Measurements from ENCODE around the gene CCR2.

CCR2 gene

DNA sequence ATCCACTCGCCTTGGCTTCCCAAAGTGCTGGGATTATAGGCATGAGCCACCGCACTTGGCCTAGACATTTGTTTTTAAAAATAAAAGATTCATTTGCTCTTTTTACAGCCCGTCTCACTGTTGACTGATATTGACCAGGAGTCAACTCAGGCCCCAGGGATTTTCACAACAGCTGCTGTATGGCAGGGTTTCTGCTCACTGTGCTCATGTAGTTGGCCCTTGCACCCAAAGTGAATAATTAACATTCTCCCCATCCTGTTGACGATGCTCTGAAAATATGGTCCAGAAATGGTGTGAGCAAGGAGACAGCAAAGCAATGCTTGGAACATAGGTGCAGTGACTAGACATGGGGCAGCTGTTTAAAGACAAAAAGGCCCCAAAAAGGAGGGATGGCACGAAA lies 13.9 kb downstream of the CCR2 start:
- H3K27ac ChIP-seq (ENCODE audit: low read length), result no peak overlapping the region
- no CpG with 5 or more reads among the region's 5 CpGs for WGBS (ENCODE audit: insufficient coverage, insufficient read length)
- H3K9me3 ChIP-seq (ENCODE audit: control insufficient read depth, insufficient read depth, low read length), result no peaks in the 10 kb centered on the region
- H3K27me3 ChIP-seq (ENCODE audit: control insufficient read depth, insufficient read depth, low read length), result no peaks in the 10 kb centered on the region
- H3K4me3 ChIP-seq (ENCODE audit: low read length), result no peak overlapping the region
- H3K36me3 ChIP-seq (ENCODE audit: control insufficient read depth, insufficient read depth, low read length), result no peaks in the 10 kb centered on the region
- DNase-seq (ENCODE audit: low read depth, low spot score), result no peak
- H3K4me1 ChIP-seq (ENCODE audit: control insufficient read depth, insufficient read depth, low read length), result no peaks in the 10 kb centered on the region

DNA sequence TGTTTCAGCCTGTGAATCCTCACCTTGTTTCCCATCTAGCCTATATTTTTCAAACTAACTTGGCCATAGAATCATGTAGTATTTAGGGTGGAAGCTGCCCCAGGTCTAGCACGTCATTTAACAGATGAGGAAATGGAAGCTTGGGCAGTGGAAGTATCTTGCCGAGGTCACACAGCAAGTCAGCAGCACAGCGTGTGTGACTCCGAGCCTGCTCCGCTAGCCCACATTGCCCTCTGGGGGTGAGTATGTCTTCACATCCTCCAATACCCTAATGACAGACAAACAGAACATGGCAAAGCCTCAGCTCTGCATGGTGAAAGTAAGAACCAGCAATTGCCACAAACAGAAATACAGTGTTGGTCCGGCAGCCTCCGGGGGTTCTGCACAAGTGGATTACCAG lies 14.7 kb downstream of the CCR2 start:
- peak; percentile 45 for DNase-seq (ENCODE audit: low read depth, low spot score)

GRCh38 chr3:46369151-46369550 lies 15.2 kb downstream of the CCR2 start:
- DNase-seq (ENCODE audit: low read depth, low spot score), result no peak
- no peaks in the 10 kb centered on the region for H3K4me1 ChIP-seq (ENCODE audit: control insufficient read depth, insufficient read depth, low read length)
- no peaks in the 10 kb centered on the region for H3K9me3 ChIP-seq (ENCODE audit: control insufficient read depth, insufficient read depth, low read length)
- no peak overlapping the region for H3K4me3 ChIP-seq (ENCODE audit: low read length)
- H3K36me3 ChIP-seq (ENCODE audit: control insufficient read depth, insufficient read depth, low read length), result no peaks in the 10 kb centered on the region
- no peaks in the 10 kb centered on the region for H3K27me3 ChIP-seq (ENCODE audit: control insufficient read depth, insufficient read depth, low read length)
- WGBS (ENCODE audit: insufficient coverage, insufficient read length), result no CpG with 5 or more reads among the region's 4 CpGs
- H3K27ac ChIP-seq (ENCODE audit: low read length), result no peak overlapping the region

More for the DNA sequence above, 14.7 kb downstream of the CCR2 start:
- no CpG with 5 or more reads among the region's 7 CpGs for WGBS (ENCODE audit: insufficient coverage, insufficient read length)
- Histone ChIP-seq H3K27ac (ENCODE audit: low read length) (no peak overlapping the region), H3K4me1 (ENCODE audit: control insufficient read depth, insufficient read depth, low read length) (no peaks in the 10 kb centered on the region), H3K9me3 (ENCODE audit: control insufficient read depth, insufficient read depth, low read length) (no peaks in the 10 kb centered on the region), H3K27me3 (ENCODE audit: control insufficient read depth, insufficient read depth, low read length) (no peaks in the 10 kb centered on the region), H3K4me3 (ENCODE audit: low read length) (no peak overlapping the region), H3K36me3 (ENCODE audit: control insufficient read depth, insufficient read depth, low read length) (no peaks in the 10 kb centered on the region)

DNA sequence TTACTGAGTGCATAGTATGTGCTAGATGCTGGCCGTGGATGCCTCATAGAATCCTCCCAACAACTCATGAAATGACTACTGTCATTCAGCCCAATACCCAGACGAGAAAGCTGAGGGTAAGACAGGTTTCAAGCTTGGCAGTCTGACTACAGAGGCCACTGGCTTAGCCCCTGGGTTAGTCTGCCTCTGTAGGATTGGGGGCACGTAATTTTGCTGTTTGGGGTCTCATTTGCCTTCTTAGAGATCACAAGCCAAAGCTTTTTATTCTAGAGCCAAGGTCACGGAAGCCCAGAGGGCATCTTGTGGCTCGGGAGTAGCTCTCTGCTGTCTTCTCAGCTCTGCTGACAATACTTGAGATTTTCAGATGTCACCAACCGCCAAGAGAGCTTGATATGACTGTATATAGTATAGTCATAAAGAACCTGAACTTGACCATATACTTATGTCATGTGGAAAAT lies 15.8 kb downstream of the CCR2 start:
- no peak overlapping the region for H3K27ac ChIP-seq (ENCODE audit: low read length)
- H3K36me3 ChIP-seq (ENCODE audit: control insufficient read depth, insufficient read depth, low read length), result no peaks in the 10 kb centered on the region
- no peak overlapping the region for H3K4me3 ChIP-seq (ENCODE audit: low read length)
- WGBS (ENCODE audit: insufficient coverage, insufficient read length), result no CpG with 5 or more reads among the region's 6 CpGs
- H3K27me3 ChIP-seq (ENCODE audit: control insufficient read depth, insufficient read depth, low read length), result no peaks in the 10 kb centered on the region
- no peak for DNase-seq (ENCODE audit: low read depth, low spot score)
- no peaks in the 10 kb centered on the region for H3K4me1 ChIP-seq (ENCODE audit: control insufficient read depth, insufficient read depth, low read length)
- H3K9me3 ChIP-seq (ENCODE audit: control insufficient read depth, insufficient read depth, low read length), result no peaks in the 10 kb centered on the region

GRCh38 chr3:46370839-46371518 lies 17.1 kb downstream of the CCR2 start, which contains the start of gene CCR5:
CCR5 (plus strand) TSS chr3:46370946; CDS start chr3:46372903, 1,957 bp downstream.
- H3K27me3 ChIP-seq (ENCODE audit: control insufficient read depth, insufficient read depth, low read length), result no peaks in the 10 kb centered on the region
- H3K27ac ChIP-seq (ENCODE audit: low read length), result no peak within 1 kb of the TSS
- no peak within 1 kb of the TSS for H3K4me3 ChIP-seq (ENCODE audit: low read length)
- H3K9me3 ChIP-seq (ENCODE audit: control insufficient read depth, insufficient read depth, low read length), result no peaks in the 10 kb centered on the region
- DNase-seq (ENCODE audit: low read depth, low spot score), result no peak
- no peaks in the 10 kb centered on the region for H3K36me3 ChIP-seq (ENCODE audit: control insufficient read depth, insufficient read depth, low read length)
- no CpG with 5 or more reads among the region's 5 CpGs for WGBS (ENCODE audit: insufficient coverage, insufficient read length)
- no peaks in the 10 kb centered on the region for H3K4me1 ChIP-seq (ENCODE audit: control insufficient read depth, insufficient read depth, low read length)

DNA sequence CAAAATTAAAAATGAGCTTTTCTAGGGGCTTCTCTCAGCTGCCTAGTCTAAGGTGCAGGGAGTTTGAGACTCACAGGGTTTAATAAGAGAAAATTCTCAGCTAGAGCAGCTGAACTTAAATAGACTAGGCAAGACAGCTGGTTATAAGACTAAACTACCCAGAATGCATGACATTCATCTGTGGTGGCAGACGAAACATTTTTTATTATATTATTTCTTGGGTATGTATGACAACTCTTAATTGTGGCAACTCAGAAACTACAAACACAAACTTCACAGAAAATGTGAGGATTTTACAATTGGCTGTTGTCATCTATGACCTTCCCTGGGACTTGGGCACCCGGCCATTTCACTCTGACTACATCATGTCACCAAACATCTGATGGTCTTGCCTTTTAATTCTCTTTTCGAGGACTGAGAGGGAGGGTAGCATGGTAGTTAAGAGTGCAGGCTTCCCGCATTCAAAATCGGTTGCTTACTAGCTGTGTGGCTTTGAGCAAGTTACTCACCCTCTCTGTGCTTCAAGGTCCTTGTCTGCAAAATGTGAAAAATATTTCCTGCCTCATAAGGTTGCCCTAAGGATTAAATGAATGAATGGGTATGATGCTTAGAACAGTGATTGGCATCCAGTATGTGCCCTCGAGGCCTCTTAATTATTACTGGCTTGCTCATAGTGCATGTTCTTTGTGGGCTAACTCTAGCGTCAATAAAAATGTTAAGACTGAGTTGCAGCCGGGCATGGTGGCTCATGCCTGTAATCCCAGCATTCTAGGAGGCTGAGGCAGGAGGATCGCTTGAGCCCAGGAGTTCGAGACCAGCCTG lies 17.8 kb downstream of the CCR2 start:
- Histone ChIP-seq H3K27ac (ENCODE audit: low read length) (no peak overlapping the region), H3K9me3 (ENCODE audit: control insufficient read depth, insufficient read depth, low read length) (no peaks in the 10 kb centered on the region), H3K36me3 (ENCODE audit: control insufficient read depth, insufficient read depth, low read length) (no peaks in the 10 kb centered on the region), H3K4me3 (ENCODE audit: low read length) (no peak overlapping the region), H3K27me3 (ENCODE audit: control insufficient read depth, insufficient read depth, low read length) (no peaks in the 10 kb centered on the region), H3K4me1 (ENCODE audit: control insufficient read depth, insufficient read depth, low read length) (no peaks in the 10 kb centered on the region)
- DNase-seq (ENCODE audit: low read depth, low spot score), result no peak
- no CpG with 5 or more reads among the region's 10 CpGs for WGBS (ENCODE audit: insufficient coverage, insufficient read length)

DNA sequence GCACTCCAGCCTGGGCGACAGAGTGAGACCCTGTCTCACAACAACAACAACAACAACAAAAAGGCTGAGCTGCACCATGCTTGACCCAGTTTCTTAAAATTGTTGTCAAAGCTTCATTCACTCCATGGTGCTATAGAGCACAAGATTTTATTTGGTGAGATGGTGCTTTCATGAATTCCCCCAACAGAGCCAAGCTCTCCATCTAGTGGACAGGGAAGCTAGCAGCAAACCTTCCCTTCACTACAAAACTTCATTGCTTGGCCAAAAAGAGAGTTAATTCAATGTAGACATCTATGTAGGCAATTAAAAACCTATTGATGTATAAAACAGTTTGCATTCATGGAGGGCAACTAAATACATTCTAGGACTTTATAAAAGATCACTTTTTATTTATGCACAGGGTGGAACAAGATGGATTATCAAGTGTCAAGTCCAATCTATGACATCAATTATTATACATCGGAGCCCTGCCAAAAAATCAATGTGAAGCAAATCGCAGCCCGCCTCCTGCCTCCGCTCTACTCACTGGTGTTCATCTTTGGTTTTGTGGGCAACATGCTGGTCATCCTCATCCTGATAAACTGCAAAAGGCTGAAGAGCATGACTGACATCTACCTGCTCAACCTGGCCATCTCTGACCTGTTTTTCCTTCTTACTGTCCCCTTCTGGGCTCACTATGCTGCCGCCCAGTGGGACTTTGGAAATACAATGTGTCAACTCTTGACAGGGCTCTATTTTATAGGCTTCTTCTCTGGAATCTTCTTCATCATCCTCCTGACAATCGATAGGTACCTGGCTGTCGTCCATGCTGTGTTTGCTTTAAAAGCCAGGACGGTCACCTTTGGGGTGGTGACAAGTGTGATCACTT lies 18.8 kb downstream of the CCR2 start:
- Histone ChIP-seq H3K4me1 (ENCODE audit: control insufficient read depth, insufficient read depth, low read length) (no peaks in the 10 kb centered on the region), H3K27me3 (ENCODE audit: control insufficient read depth, insufficient read depth, low read length) (no peaks in the 10 kb centered on the region), H3K27ac (ENCODE audit: low read length) (no peak overlapping the region), H3K9me3 (ENCODE audit: control insufficient read depth, insufficient read depth, low read length) (no peaks in the 10 kb centered on the region), H3K36me3 (ENCODE audit: control insufficient read depth, insufficient read depth, low read length) (no peaks in the 10 kb centered on the region), H3K4me3 (ENCODE audit: low read length) (no peak overlapping the region)
- WGBS (ENCODE audit: insufficient coverage, insufficient read length), result no CpG with 5 or more reads among the region's 9 CpGs
- DNase-seq (ENCODE audit: low read depth, low spot score), result no peak

- 100% methylated on average over 3 of the region's 3 CpGs for WGBS (ENCODE audit: insufficient coverage, insufficient read length)
- H3K27ac ChIP-seq (ENCODE audit: low read length), result no peak overlapping the region
- H3K9me3 ChIP-seq (ENCODE audit: control insufficient read depth, insufficient read depth, low read length), result no peaks in the 10 kb centered on the region
- H3K4me1 ChIP-seq (ENCODE audit: control insufficient read depth, insufficient read depth, low read length), result no peaks in the 10 kb centered on the region
- no peak for DNase-seq (ENCODE audit: low read depth, low spot score)
- H3K36me3 ChIP-seq (ENCODE audit: control insufficient read depth, insufficient read depth, low read length), result no peaks in the 10 kb centered on the region
- H3K27me3 ChIP-seq (ENCODE audit: control insufficient read depth, insufficient read depth, low read length), result no peaks in the 10 kb centered on the region
- H3K4me3 ChIP-seq (ENCODE audit: low read length), result no peak overlapping the region
These were observed 20.8 kb downstream of the CCR2 start for GRCh38 chr3:46374755-46375154.

GRCh38 chr3:46375218-46375617 lies 21.3 kb downstream of the CCR2 start:
- no CpG with 5 or more reads among the region's 2 CpGs for WGBS (ENCODE audit: insufficient coverage, insufficient read length)
- H3K9me3 ChIP-seq (ENCODE audit: control insufficient read depth, insufficient read depth, low read length), result no peaks in the 10 kb centered on the region
- no peak overlapping the region for H3K27ac ChIP-seq (ENCODE audit: low read length)
- H3K27me3 ChIP-seq (ENCODE audit: control insufficient read depth, insufficient read depth, low read length), result no peaks in the 10 kb centered on the region
- no peak for DNase-seq (ENCODE audit: low read depth, low spot score)
- no peak overlapping the region for H3K4me3 ChIP-seq (ENCODE audit: low read length)
- H3K36me3 ChIP-seq (ENCODE audit: control insufficient read depth, insufficient read depth, low read length), result no peaks in the 10 kb centered on the region
- H3K4me1 ChIP-seq (ENCODE audit: control insufficient read depth, insufficient read depth, low read length), result no peaks in the 10 kb centered on the region

GRCh38 chr3:46375814-46376213 lies 21.9 kb downstream of the CCR2 start:
- H3K27me3 ChIP-seq (ENCODE audit: control insufficient read depth, insufficient read depth, low read length), result no peaks in the 10 kb centered on the region
- H3K9me3 ChIP-seq (ENCODE audit: control insufficient read depth, insufficient read depth, low read length), result no peaks in the 10 kb centered on the region
- H3K4me1 ChIP-seq (ENCODE audit: control insufficient read depth, insufficient read depth, low read length), result no peaks in the 10 kb centered on the region
- no CpG with 5 or more reads among the region's 2 CpGs for WGBS (ENCODE audit: insufficient coverage, insufficient read length)
- H3K27ac ChIP-seq (ENCODE audit: low read length), result no peak overlapping the region
- no peaks in the 10 kb centered on the region for H3K36me3 ChIP-seq (ENCODE audit: control insufficient read depth, insufficient read depth, low read length)
- no peak overlapping the region for H3K4me3 ChIP-seq (ENCODE audit: low read length)
- no peak for DNase-seq (ENCODE audit: low read depth, low spot score)

Data from iPS DF 6.9 (cell line).